ENCODE data around the gene ZFP36L1. TPM values are rescaled to one million over a fixed set of nuclear protein-coding genes. Genes with fewer than 3 reads are reported as not detected.

The ZFP36L1 gene
- total RNA-seq, 1 experiment from 2014 or later = 69.5 TPM

GRCh38 chr14:68779761-68780323 is 13.0 kb downstream of the ZFP36L1 start:
- BruUV-seq (replicated peaks) = no TSS peak

DNA sequence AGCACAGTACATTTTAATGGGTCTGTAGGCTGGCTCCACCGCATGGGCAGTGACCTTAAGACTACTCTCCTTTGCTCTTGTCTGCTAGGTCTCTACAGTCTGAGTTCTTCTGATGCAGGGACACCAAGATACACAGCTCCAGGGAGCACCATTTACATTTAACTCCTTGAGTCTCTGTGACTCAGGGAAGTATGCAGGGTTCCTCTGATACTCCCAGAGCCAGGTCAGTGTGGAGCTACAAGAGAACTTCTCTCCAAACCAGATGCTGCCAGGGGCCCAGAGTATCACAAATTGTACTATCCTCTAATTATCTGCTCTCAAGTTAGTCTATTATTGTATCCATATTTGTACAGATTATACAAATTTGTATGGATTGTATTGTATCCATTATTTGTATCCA is 15.2 kb downstream of the ZFP36L1 start:
- Histone ChIP-seq H3K27ac (ENCODE audit: low read depth, low read length, poor library complexity, severe bottlenecking) (no peak overlapping the region), H3K36me3 (ENCODE audit: insufficient read depth, low read length, poor library complexity, severe bottlenecking) (no peaks in the 10 kb centered on the region), H3K4me3 (ENCODE audit: low read depth, low read length, poor library complexity, severe bottlenecking) (no peak overlapping the region), H3K4me1 (ENCODE audit: insufficient read depth, low read length, poor library complexity, severe bottlenecking) (peaks cover 6% of the 10 kb centered on the region), H3K27me3 (replicated peaks; ENCODE audit: insufficient read depth, low read depth, low read length, poor library complexity) (no peaks in the 10 kb centered on the region), H3K9me3 (ENCODE audit: low read depth, low read length, poor library complexity, severe bottlenecking) (no peaks in the 10 kb centered on the region)
- intact Hi-C loops (cut with micrococcal nuclease; ENCODE audit: unreplicated experiment) = no loop called here
- TF ChIP-seq, protein P1, sequence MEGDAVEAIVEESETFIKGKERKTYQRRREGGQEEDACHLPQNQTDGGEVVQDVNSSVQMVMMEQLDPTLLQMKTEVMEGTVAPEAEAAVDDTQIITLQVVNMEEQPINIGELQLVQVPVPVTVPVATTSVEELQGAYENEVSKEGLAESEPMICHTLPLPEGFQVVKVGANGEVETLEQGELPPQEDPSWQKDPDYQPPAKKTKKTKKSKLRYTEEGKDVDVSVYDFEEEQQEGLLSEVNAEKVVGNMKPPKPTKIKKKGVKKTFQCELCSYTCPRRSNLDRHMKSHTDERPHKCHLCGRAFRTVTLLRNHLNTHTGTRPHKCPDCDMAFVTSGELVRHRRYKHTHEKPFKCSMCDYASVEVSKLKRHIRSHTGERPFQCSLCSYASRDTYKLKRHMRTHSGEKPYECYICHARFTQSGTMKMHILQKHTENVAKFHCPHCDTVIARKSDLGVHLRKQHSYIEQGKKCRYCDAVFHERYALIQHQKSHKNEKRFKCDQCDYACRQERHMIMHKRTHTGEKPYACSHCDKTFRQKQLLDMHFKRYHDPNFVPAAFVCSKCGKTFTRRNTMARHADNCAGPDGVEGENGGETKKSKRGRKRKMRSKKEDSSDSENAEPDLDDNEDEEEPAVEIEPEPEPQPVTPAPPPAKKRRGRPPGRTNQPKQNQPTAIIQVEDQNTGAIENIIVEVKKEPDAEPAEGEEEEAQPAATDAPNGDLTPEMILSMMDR (conservative IDR thresholded peaks at IDR 0.05; ENCODE audit: low read depth, low read length) = no peak
- TF ChIP-seq EZH2 (IDR thresholded peaks at IDR 0.05; ENCODE audit: borderline replicate concordance, low read depth, low read length, poor library complexity, severe bottlenecking) = no peak
- BruUV-seq (replicated peaks) = no TSS peak
- ChIA-PET POLR2A (ENCODE audit: low non-redundant PET) (no interaction called here), CTCF (interaction anchor here (0.6 kb wide), 1 partner anchor 61 kb away, joined by 3 read pairs; no protein-coding TSS in a partner anchor)
- DNase-seq (ENCODE audit: low spot score) = no peak

More at GRCh38 chr14:68779761-68780323, 13.0 kb downstream of the ZFP36L1 start:
- Histone ChIP-seq H3K27me3 (replicated peaks; ENCODE audit: insufficient read depth, low read depth, low read length, poor library complexity) (no peaks in the 10 kb centered on the region), H3K9me3 (ENCODE audit: low read depth, low read length, poor library complexity, severe bottlenecking) (no peaks in the 10 kb centered on the region), H3K27ac (ENCODE audit: low read depth, low read length, poor library complexity, severe bottlenecking) (no peak overlapping the region), H3K4me1 (ENCODE audit: insufficient read depth, low read length, poor library complexity, severe bottlenecking) (peaks cover 6% of the 10 kb centered on the region), H3K36me3 (ENCODE audit: insufficient read depth, low read length, poor library complexity, severe bottlenecking) (no peaks in the 10 kb centered on the region), H3K4me3 (ENCODE audit: low read depth, low read length, poor library complexity, severe bottlenecking) (no peak overlapping the region)
- DNase-seq (ENCODE audit: low spot score) = no peak
- POLR2A ChIA-PET (ENCODE audit: low non-redundant PET) = no interaction called here
- TF ChIP-seq, protein P1 (conservative IDR thresholded peaks at IDR 0.05; ENCODE audit: low read depth, low read length) = no peak
- no peak for TF ChIP-seq EZH2 (IDR thresholded peaks at IDR 0.05; ENCODE audit: borderline replicate concordance, low read depth, low read length, poor library complexity, severe bottlenecking)
- intact Hi-C loops (cut with micrococcal nuclease; ENCODE audit: unreplicated experiment) = no loop called here
- CTCF ChIA-PET = no interaction called here

- TF ChIP-seq, protein P1 (conservative IDR thresholded peaks at IDR 0.05; ENCODE audit: low read depth, low read length) = no peak
- TF ChIP-seq EZH2 (IDR thresholded peaks at IDR 0.05; ENCODE audit: borderline replicate concordance, low read depth, low read length, poor library complexity, severe bottlenecking) = no peak
- no peaks in the 10 kb centered on the region for H3K27me3 ChIP-seq (replicated peaks; ENCODE audit: insufficient read depth, low read depth, low read length, poor library complexity)
- CTCF ChIA-PET = no interaction called here
- no peak overlapping the region for H3K4me3 ChIP-seq (ENCODE audit: low read depth, low read length, poor library complexity, severe bottlenecking)
- H3K9me3 ChIP-seq (ENCODE audit: low read depth, low read length, poor library complexity, severe bottlenecking) = no peaks in the 10 kb centered on the region
- no peak overlapping the region for H3K27ac ChIP-seq (ENCODE audit: low read depth, low read length, poor library complexity, severe bottlenecking)
- POLR2A ChIA-PET (ENCODE audit: low non-redundant PET) = no interaction called here
- no peak for DNase-seq (ENCODE audit: low spot score)
- no TSS peak for BruUV-seq (replicated peaks)
- no peaks in the 10 kb centered on the region for H3K36me3 ChIP-seq (ENCODE audit: insufficient read depth, low read length, poor library complexity, severe bottlenecking)
- peaks cover under 1% of the 10 kb centered on the region for H3K4me1 ChIP-seq (ENCODE audit: insufficient read depth, low read length, poor library complexity, severe bottlenecking)
- intact Hi-C loops (cut with micrococcal nuclease; ENCODE audit: unreplicated experiment) = no loop called here
These were observed 17.2 kb downstream of the ZFP36L1 start for GRCh38 chr14:68775614-68776126.
